Right atrium auricular region (tissue), 2 donors: ENCODE measurements around the gene CHMP4A. TPM values are rescaled to one million over a fixed set of nuclear protein-coding genes. Genes with fewer than 3 reads are reported as not detected.

ENCODE experiments used
- DNase-seq: peaks from one replicate; pipeline ENCODE4 v3.0.0-alpha.2; 2019; ENCODE audit warnings: low spot score
- H3K27ac ChIP-seq, 2 donors: fragments of 200-600 bp; sonication (generic); 1 replicate in 1 of 2; 2 replicates in 1 of 2; pipeline ENCODE4 v1.5.1; 2016 to 2019
- H3K27me3 ChIP-seq, 2 donors: fragments of 200-600 bp; sonication (generic); one replicate each; pipeline versions ENCODE4 v1.5.1 to v1.6.0; 2017 to 2019
- H3K36me3 ChIP-seq: fragments of 200-600 bp; sonication (generic); one replicate; pipeline ENCODE4 v1.5.1; 2016
- H3K4me1 ChIP-seq, 2 donors: fragments of 200-600 bp; sonication (generic); one replicate each; pipeline versions ENCODE4 v1.5.1 to v1.6.0; 2017 to 2019
- H3K4me3 ChIP-seq, 2 donors: fragments of 200-600 bp; sonication (generic); 1 replicate in 1 of 2; 2 replicates in 1 of 2; pipeline ENCODE4 v1.5.1; 2017 to 2019; ENCODE audit warnings: mild to moderate bottlenecking in 1 of 2, moderate library complexity in 1 of 2
- H3K9me3 ChIP-seq, 2 donors: fragments of 200-600 bp; sonication (generic); one replicate each; pipeline ENCODE4 v1.5.1; 2019
- CTCF ChIP-seq, 2 donors: fragments of 200-600 bp; sonication (generic); IDR thresholded peaks; one replicate each; pipeline ENCODE4 v1.5.1; 2019; ENCODE audit warnings: antibody characterized with exemption in 2 of 2
- total RNA-seq, 2 donors: library from RNA; depleted of rRNA; stranded (reverse); fragments of >200 nt; gene quantifications; one replicate each; pipeline ENCODE4 v1.1.0, GENCODE V29; 2016

CHMP4A gene
- total RNA-seq, 2 donors from 2014 or later, result 31.6 to 63.0 TPM

GRCh38 chr14:24185741-24186140, 27.5 kb downstream of the CHMP4A start:
- H3K36me3 ChIP-seq, result peaks cover 39% of the 10 kb centered on the region
- H3K4me1 ChIP-seq, result peaks cover 0 to 19% of the 10 kb centered on the region in 2 donors
- TF ChIP-seq CTCF (IDR thresholded peaks at IDR 0.05), result no peak
- no peaks in the 10 kb centered on the region for H3K27me3 ChIP-seq
- H3K9me3 ChIP-seq, result no peaks in the 10 kb centered on the region
- no peak overlapping the region for H3K4me3 ChIP-seq
- H3K27ac ChIP-seq, result no peak overlapping the region
- no peak for DNase-seq

- H3K27ac ChIP-seq, result no peak overlapping the region
- peaks cover 0 to 20% of the 10 kb centered on the region in 2 donors for H3K4me1 ChIP-seq
- peaks cover 39% of the 10 kb centered on the region for H3K36me3 ChIP-seq
- H3K27me3 ChIP-seq, result no peaks in the 10 kb centered on the region
- H3K9me3 ChIP-seq, result no peaks in the 10 kb centered on the region
- H3K4me3 ChIP-seq, result no peak overlapping the region
- no peak for DNase-seq
- TF ChIP-seq CTCF (IDR thresholded peaks at IDR 0.05), result no peak
Measured at GRCh38 chr14:24185026-24185425, 28.3 kb downstream of the CHMP4A start.

GRCh38 chr14:24184104-24184970, 29.0 kb downstream of the CHMP4A start:
- no peak for DNase-seq
- TF ChIP-seq CTCF (IDR thresholded peaks at IDR 0.05), result no peak
- H3K4me3 ChIP-seq, result no peak overlapping the region
- H3K36me3 ChIP-seq, result peaks cover 39% of the 10 kb centered on the region
- H3K4me1 ChIP-seq, result peaks cover 0 to 26% of the 10 kb centered on the region in 2 donors
- no peak overlapping the region for H3K27ac ChIP-seq
- H3K27me3 ChIP-seq, result no peaks in the 10 kb centered on the region
- no peaks in the 10 kb centered on the region for H3K9me3 ChIP-seq

GRCh38 chr14:24183014-24183481, 30.2 kb downstream of the CHMP4A start:
- no peak for TF ChIP-seq CTCF (IDR thresholded peaks at IDR 0.05)
- Histone ChIP-seq H3K27ac (no peak overlapping the region), H3K4me3 (no peak overlapping the region), H3K27me3 (no peaks in the 10 kb centered on the region), H3K9me3 (no peaks in the 10 kb centered on the region), H3K36me3 (peaks cover 39% of the 10 kb centered on the region), H3K4me1 (peaks cover 0 to 18% of the 10 kb centered on the region in 2 donors)
- DNase-seq, result no peak

GRCh38 chr14:24182110-24182882, 31.0 kb downstream of the CHMP4A start:
- Histone ChIP-seq H3K4me1 (peaks cover 0 to 10% of the 10 kb centered on the region in 2 donors), H3K27ac (no peak overlapping the region), H3K27me3 (no peaks in the 10 kb centered on the region), H3K4me3 (no peak overlapping the region), H3K9me3 (no peaks in the 10 kb centered on the region), H3K36me3 (peaks cover 39% of the 10 kb centered on the region)
- DNase-seq, result no peak
- TF ChIP-seq CTCF (IDR thresholded peaks at IDR 0.05), result no peak
